GM12875 (cell line): Measurements from ENCODE around the gene WBP1L.

Source experiments
- H3K4me3 ChIP-seq: one replicate; pipeline ENCODE4 v1.5.1; 2011; ENCODE audit warnings: low read depth, low read length, control low read depth
- CTCF ChIP-seq: IDR thresholded peaks from 2 replicates; pipeline ENCODE4 v1.5.1; 2011; ENCODE audit warnings: low read depth, mild to moderate bottlenecking, control low read depth, inconsistent platforms, low read length, moderate library complexity, borderline replicate concordance; ENCODE audit not compliant: insufficient read depth

WBP1L gene

GRCh38 chr10:102781090-102781920 lies 37.6 kb downstream of the WBP1L start:
- TF ChIP-seq CTCF = no peak

GRCh38 chr10:102781921-102782557 lies 38.3 kb downstream of the WBP1L start:
- H3K4me3 ChIP-seq = no peak overlapping the region
- TF ChIP-seq CTCF = no peak

More at GRCh38 chr10:102781090-102781920, 37.6 kb downstream of the WBP1L start:
- no peak overlapping the region for H3K4me3 ChIP-seq

- no peak overlapping the region for H3K4me3 ChIP-seq
- TF ChIP-seq CTCF = no peak
These were observed 39.2 kb downstream of the WBP1L start for GRCh38 chr10:102782673-102783551.

GRCh38 chr10:102783568-102783967 lies 39.8 kb downstream of the WBP1L start:
- no peak for TF ChIP-seq CTCF
- H3K4me3 ChIP-seq = no peak overlapping the region

GRCh38 chr10:102785818-102786217 lies 42.1 kb downstream of the WBP1L start:
- no peak for TF ChIP-seq CTCF
- H3K4me3 ChIP-seq = no peak overlapping the region

GRCh38 chr10:102791754-102792395 lies 48.1 kb downstream of the WBP1L start:
- no peak for TF ChIP-seq CTCF
- H3K4me3 ChIP-seq = no peak overlapping the region
